Measurements from ENCODE around the gene LRRC42. TPM values are rescaled to one million over a fixed set of nuclear protein-coding genes. Genes with fewer than 3 reads are reported as not detected.

LRRC42 gene
- total and polyA plus RNA-seq, 4 donors = 9.8 to 14.8 (median 10.9) TPM

DNA sequence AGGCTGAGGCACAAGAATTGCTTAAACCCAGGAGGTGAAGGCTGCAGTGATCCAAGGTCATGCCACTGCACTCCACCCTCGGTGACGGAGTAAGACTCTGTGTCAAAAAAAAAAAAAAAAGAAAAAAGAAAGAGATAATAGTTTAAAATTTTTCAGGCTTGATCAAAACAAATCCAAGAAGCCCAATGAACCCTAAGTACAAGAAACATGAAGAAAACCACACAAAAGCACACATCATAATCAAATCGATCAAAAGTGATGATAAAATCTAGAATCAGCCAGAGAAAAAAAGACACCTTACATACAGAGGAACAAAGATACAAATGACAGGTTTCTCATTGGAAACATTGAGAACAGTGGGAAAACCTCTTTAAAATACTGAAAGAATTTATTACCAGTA lies 40.3 kb downstream of the LRRC42 start:
- TF ChIP-seq HNF4G (IDR thresholded peaks at IDR 0.05) = no peak
- TF ChIP-seq FOXA2 (IDR thresholded peaks at IDR 0.05) = no peak
- TF ChIP-seq FOXA1 (IDR thresholded peaks at IDR 0.05) = no peak
- TF ChIP-seq SP1 (IDR thresholded peaks at IDR 0.05) = no peak
- TF ChIP-seq, protein P1, sequence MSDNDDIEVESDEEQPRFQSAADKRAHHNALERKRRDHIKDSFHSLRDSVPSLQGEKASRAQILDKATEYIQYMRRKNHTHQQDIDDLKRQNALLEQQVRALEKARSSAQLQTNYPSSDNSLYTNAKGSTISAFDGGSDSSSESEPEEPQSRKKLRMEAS (IDR thresholded peaks at IDR 0.05) = no peak
- TF ChIP-seq, protein P2, sequence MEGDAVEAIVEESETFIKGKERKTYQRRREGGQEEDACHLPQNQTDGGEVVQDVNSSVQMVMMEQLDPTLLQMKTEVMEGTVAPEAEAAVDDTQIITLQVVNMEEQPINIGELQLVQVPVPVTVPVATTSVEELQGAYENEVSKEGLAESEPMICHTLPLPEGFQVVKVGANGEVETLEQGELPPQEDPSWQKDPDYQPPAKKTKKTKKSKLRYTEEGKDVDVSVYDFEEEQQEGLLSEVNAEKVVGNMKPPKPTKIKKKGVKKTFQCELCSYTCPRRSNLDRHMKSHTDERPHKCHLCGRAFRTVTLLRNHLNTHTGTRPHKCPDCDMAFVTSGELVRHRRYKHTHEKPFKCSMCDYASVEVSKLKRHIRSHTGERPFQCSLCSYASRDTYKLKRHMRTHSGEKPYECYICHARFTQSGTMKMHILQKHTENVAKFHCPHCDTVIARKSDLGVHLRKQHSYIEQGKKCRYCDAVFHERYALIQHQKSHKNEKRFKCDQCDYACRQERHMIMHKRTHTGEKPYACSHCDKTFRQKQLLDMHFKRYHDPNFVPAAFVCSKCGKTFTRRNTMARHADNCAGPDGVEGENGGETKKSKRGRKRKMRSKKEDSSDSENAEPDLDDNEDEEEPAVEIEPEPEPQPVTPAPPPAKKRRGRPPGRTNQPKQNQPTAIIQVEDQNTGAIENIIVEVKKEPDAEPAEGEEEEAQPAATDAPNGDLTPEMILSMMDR (IDR thresholded peaks at IDR 0.05; ENCODE audit: low read depth, low read length, missing input control) = no peak
- TF ChIP-seq RAD21 (IDR thresholded peaks at IDR 0.05) = no peak
- TF ChIP-seq NR2F2 (IDR thresholded peaks at IDR 0.05) = no peak
- TF ChIP-seq GABPA (IDR thresholded peaks at IDR 0.05 in 1 of 2, conservative IDR thresholded peaks at IDR 0.05 in 1 of 2) = no peak
- TF ChIP-seq, protein P3, sequence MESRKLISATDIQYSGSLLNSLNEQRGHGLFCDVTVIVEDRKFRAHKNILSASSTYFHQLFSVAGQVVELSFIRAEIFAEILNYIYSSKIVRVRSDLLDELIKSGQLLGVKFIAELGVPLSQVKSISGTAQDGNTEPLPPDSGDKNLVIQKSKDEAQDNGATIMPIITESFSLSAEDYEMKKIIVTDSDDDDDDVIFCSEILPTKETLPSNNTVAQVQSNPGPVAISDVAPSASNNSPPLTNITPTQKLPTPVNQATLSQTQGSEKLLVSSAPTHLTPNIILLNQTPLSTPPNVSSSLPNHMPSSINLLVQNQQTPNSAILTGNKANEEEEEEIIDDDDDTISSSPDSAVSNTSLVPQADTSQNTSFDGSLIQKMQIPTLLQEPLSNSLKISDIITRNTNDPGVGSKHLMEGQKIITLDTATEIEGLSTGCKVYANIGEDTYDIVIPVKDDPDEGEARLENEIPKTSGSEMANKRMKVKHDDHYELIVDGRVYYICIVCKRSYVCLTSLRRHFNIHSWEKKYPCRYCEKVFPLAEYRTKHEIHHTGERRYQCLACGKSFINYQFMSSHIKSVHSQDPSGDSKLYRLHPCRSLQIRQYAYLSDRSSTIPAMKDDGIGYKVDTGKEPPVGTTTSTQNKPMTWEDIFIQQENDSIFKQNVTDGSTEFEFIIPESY (IDR thresholded peaks at IDR 0.05) = no peak
- no peak for TF ChIP-seq EGR1 (IDR thresholded peaks at IDR 0.05; ENCODE audit: low read depth in 2 of 2)
- no peak for TF ChIP-seq JUND (IDR thresholded peaks at IDR 0.05)
- TF ChIP-seq, protein P4, sequence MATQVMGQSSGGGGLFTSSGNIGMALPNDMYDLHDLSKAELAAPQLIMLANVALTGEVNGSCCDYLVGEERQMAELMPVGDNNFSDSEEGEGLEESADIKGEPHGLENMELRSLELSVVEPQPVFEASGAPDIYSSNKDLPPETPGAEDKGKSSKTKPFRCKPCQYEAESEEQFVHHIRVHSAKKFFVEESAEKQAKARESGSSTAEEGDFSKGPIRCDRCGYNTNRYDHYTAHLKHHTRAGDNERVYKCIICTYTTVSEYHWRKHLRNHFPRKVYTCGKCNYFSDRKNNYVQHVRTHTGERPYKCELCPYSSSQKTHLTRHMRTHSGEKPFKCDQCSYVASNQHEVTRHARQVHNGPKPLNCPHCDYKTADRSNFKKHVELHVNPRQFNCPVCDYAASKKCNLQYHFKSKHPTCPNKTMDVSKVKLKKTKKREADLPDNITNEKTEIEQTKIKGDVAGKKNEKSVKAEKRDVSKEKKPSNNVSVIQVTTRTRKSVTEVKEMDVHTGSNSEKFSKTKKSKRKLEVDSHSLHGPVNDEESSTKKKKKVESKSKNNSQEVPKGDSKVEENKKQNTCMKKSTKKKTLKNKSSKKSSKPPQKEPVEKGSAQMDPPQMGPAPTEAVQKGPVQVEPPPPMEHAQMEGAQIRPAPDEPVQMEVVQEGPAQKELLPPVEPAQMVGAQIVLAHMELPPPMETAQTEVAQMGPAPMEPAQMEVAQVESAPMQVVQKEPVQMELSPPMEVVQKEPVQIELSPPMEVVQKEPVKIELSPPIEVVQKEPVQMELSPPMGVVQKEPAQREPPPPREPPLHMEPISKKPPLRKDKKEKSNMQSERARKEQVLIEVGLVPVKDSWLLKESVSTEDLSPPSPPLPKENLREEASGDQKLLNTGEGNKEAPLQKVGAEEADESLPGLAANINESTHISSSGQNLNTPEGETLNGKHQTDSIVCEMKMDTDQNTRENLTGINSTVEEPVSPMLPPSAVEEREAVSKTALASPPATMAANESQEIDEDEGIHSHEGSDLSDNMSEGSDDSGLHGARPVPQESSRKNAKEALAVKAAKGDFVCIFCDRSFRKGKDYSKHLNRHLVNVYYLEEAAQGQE (IDR thresholded peaks at IDR 0.05) = no peak
- no peak for TF ChIP-seq HNF4A (conservative IDR thresholded peaks at IDR 0.05)
- TF ChIP-seq, protein P5, sequence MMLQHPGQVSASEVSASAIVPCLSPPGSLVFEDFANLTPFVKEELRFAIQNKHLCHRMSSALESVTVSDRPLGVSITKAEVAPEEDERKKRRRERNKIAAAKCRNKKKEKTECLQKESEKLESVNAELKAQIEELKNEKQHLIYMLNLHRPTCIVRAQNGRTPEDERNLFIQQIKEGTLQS (IDR thresholded peaks at IDR 0.05) = no peak
- TF ChIP-seq YY1 (IDR thresholded peaks at IDR 0.05) = no peak
- TF ChIP-seq TAF1 (conservative IDR thresholded peaks at IDR 0.05) = no peak
- TF ChIP-seq RXRA (IDR thresholded peaks at IDR 0.05) = no peak
- 91% methylated on average over 3 of the region's 3 CpGs for WGBS

More for the DNA sequence above, 40.3 kb downstream of the LRRC42 start:
- H3K36me3 ChIP-seq (ENCODE audit: control insufficient read depth in 4 of 4, insufficient read depth in 3 of 4, low read depth in 1 of 4, low read length in 3 of 4) = no peaks in the 10 kb centered on the region
- peaks cover 2 to 18% (median 7%) of the 10 kb centered on the region in 4 donors for H3K4me1 ChIP-seq (ENCODE audit: control insufficient read depth in 4 of 4, insufficient read depth in 4 of 4, low read length in 3 of 4)
- H3K4me3 ChIP-seq (ENCODE audit: low read depth in 1 of 3, low read length in 3 of 3) = no peak overlapping the region
- H3K27ac ChIP-seq (ENCODE audit: low read depth in 1 of 2, low read length in 2 of 2) = no peak overlapping the region
- H3K9me3 ChIP-seq (ENCODE audit: control insufficient read depth in 4 of 4, low read length in 3 of 4) = no peaks in the 10 kb centered on the region
- DNase-seq (ENCODE audit: low spot score) = no peak
- no peak overlapping the region for H3K9ac ChIP-seq (ENCODE audit: low read depth in 1 of 2, low read length in 2 of 2)
- no peaks in the 10 kb centered on the region for H3K27me3 ChIP-seq (ENCODE audit: control insufficient read depth in 4 of 4, insufficient read depth in 4 of 4, low read length in 3 of 4)
